Measurements from ENCODE around the gene PLEKHG2. TPM values are rescaled to one million over a fixed set of nuclear protein-coding genes. Genes with fewer than 3 reads are reported as not detected.
A peak's percentile ranks its signal among the peaks of the same experiment; 100 is the strongest.

Gene PLEKHG2
- total and polyA plus RNA-seq, 9 of the 15 experiments (the other 6 are each of a cell fraction or from before 2014, with no cell fraction given), result 0.98 to 45.7 (median 9.8) TPM

DNA sequence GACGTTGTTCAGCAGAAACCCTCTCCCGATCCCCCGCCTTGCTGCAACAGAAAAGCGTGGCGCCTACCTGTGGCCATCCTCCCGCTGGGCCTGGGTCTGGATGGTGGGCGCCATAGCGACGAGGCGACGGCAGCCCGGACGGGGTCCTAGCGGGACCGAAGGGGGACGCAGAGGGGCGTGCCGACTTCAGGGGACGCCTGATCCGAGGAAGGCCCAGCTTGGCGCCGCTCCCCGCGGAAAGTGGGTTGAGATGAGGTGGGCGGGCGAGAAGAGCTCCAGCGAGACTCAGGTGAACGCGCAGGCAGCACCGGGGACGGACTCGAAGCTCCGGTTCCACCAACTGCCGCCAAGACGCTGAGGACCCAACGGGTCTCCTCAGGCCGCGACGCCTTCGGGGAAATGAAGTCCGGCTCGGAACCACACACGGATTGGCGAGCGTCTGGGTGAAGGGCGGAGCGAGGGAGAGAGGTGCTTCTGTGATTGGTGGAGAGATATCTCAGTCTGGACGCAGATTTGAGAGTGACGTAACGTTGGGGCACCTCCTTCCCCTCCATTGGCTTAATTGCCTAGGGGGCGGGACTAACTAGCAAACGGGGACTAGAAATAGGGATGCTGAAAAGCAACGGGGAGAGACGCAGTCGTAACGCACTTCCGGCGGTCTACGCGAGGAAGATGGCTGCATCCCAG, 21.6 kb upstream of the PLEKHG2 start, which contains the start of the genes MED29 and PAF1 (continued):
- TF ChIP-seq, protein P1, sequence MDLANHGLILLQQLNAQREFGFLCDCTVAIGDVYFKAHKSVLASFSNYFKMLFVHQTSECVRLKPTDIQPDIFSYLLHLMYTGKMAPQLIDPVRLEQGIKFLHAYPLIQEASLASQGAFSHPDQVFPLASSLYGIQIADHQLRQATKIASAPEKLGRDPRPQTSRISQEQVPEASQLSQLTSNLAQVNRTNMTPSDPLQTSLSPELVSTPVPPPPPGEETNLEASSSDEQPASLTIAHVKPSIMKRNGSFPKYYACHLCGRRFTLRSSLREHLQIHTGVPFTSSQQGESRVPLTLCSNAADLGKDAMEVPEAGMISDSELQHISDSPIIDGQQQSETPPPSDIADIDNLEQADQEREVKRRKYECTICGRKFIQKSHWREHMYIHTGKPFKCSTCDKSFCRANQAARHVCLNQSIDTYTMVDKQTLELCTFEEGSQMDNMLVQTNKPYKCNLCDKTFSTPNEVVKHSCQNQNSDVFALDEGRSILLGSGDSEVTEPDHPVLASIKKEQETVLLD (IDR thresholded peaks at IDR 0.05), result no peak
- no peak for TF ChIP-seq NR3C1 (CRISPR knock-in tag; IDR thresholded peaks at IDR 0.05)
- no peak for TF ChIP-seq KAT2B (IDR thresholded peaks at IDR 0.05; ENCODE audit: low read depth, low read length)
- peak; percentile 63 for TF ChIP-seq KLF13 (tag; IDR thresholded peaks at IDR 0.05; ENCODE audit: borderline replicate concordance, low read depth)
- no peak for TF ChIP-seq NR1H2 (CRISPR knock-in tag; IDR thresholded peaks at IDR 0.05)
- TF ChIP-seq BCL6 (CRISPR knock-in tag; IDR thresholded peaks at IDR 0.05), result no peak
- TF ChIP-seq ZNF830 (CRISPR knock-in tag; IDR thresholded peaks at IDR 0.05), result no peak; the same call in 1 of the 2 replicates
- TF ChIP-seq, protein P2, sequence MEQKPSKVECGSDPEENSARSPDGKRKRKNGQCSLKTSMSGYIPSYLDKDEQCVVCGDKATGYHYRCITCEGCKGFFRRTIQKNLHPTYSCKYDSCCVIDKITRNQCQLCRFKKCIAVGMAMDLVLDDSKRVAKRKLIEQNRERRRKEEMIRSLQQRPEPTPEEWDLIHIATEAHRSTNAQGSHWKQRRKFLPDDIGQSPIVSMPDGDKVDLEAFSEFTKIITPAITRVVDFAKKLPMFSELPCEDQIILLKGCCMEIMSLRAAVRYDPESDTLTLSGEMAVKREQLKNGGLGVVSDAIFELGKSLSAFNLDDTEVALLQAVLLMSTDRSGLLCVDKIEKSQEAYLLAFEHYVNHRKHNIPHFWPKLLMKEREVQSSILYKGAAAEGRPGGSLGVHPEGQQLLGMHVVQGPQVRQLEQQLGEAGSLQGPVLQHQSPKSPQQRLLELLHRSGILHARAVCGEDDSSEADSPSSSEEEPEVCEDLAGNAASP (IDR thresholded peaks at IDR 0.05), result no peak
- no peak for TF ChIP-seq CBX2 (IDR thresholded peaks at IDR 0.05; ENCODE audit: insufficient read depth, low read length, poor library complexity, severe bottlenecking)
- TF ChIP-seq, protein P3, sequence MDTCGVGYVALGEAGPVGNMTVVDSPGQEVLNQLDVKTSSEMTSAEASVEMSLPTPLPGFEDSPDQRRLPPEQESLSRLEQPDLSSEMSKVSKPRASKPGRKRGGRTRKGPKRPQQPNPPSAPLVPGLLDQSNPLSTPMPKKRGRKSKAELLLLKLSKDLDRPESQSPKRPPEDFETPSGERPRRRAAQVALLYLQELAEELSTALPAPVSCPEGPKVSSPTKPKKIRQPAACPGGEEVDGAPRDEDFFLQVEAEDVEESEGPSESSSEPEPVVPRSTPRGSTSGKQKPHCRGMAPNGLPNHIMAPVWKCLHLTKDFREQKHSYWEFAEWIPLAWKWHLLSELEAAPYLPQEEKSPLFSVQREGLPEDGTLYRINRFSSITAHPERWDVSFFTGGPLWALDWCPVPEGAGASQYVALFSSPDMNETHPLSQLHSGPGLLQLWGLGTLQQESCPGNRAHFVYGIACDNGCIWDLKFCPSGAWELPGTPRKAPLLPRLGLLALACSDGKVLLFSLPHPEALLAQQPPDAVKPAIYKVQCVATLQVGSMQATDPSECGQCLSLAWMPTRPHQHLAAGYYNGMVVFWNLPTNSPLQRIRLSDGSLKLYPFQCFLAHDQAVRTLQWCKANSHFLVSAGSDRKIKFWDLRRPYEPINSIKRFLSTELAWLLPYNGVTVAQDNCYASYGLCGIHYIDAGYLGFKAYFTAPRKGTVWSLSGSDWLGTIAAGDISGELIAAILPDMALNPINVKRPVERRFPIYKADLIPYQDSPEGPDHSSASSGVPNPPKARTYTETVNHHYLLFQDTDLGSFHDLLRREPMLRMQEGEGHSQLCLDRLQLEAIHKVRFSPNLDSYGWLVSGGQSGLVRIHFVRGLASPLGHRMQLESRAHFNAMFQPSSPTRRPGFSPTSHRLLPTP (IDR thresholded peaks at IDR 0.05; ENCODE audit: borderline replicate concordance, extremely low read depth, insufficient read length), result no peak
- TF ChIP-seq, protein P4, sequence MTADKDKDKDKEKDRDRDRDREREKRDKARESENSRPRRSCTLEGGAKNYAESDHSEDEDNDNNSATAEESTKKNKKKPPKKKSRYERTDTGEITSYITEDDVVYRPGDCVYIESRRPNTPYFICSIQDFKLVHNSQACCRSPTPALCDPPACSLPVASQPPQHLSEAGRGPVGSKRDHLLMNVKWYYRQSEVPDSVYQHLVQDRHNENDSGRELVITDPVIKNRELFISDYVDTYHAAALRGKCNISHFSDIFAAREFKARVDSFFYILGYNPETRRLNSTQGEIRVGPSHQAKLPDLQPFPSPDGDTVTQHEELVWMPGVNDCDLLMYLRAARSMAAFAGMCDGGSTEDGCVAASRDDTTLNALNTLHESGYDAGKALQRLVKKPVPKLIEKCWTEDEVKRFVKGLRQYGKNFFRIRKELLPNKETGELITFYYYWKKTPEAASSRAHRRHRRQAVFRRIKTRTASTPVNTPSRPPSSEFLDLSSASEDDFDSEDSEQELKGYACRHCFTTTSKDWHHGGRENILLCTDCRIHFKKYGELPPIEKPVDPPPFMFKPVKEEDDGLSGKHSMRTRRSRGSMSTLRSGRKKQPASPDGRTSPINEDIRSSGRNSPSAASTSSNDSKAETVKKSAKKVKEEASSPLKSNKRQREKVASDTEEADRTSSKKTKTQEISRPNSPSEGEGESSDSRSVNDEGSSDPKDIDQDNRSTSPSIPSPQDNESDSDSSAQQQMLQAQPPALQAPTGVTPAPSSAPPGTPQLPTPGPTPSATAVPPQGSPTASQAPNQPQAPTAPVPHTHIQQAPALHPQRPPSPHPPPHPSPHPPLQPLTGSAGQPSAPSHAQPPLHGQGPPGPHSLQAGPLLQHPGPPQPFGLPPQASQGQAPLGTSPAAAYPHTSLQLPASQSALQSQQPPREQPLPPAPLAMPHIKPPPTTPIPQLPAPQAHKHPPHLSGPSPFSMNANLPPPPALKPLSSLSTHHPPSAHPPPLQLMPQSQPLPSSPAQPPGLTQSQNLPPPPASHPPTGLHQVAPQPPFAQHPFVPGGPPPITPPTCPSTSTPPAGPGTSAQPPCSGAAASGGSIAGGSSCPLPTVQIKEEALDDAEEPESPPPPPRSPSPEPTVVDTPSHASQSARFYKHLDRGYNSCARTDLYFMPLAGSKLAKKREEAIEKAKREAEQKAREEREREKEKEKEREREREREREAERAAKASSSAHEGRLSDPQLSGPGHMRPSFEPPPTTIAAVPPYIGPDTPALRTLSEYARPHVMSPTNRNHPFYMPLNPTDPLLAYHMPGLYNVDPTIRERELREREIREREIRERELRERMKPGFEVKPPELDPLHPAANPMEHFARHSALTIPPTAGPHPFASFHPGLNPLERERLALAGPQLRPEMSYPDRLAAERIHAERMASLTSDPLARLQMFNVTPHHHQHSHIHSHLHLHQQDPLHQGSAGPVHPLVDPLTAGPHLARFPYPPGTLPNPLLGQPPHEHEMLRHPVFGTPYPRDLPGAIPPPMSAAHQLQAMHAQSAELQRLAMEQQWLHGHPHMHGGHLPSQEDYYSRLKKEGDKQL (CRISPR knock-in tag; IDR thresholded peaks at IDR 0.05; ENCODE audit: borderline replicate concordance), result 0 out of 2 replicates have a peak, but pooled peaks have one; percentile 93
- TF ChIP-seq MEF2A (IDR thresholded peaks at IDR 0.05; ENCODE audit: control insufficient read depth, low read depth, low read length), result no peak
- no peak for TF ChIP-seq MAFF (IDR thresholded peaks at IDR 0.05; ENCODE audit: low read length)
- TF ChIP-seq TSC22D4 (tag; IDR thresholded peaks at IDR 0.05), result no peak
